22Rv1 (cell line): Measurements from ENCODE around the gene POU1F1.

Experiments used
- CTCF ChIP-seq: fragments of 450-650 bp; IDR thresholded peaks from 2 replicates; pipeline ENCODE4 v1.5.1; 2017; ENCODE audit warnings: mild to moderate bottlenecking
- ZFX ChIP-seq: fragments of 450-650 bp; IDR thresholded peaks from 2 replicates; pipeline ENCODE4 v1.6.1; 2017; ENCODE audit warnings: antibody characterized with exemption, borderline replicate concordance

GRCh38 chr3:87276484-87276883 is at the start of gene POU1F1:
- no peak for TF ChIP-seq ZFX
- no peak for TF ChIP-seq CTCF
